ENCODE results near the gene BRPF3. TPM values are rescaled to one million over a fixed set of nuclear protein-coding genes. Genes with fewer than 3 reads are reported as not detected.

The BRPF3 gene
- total and polyA plus RNA-seq, 4 donors: 7.5 to 20.0 (median 13.7) TPM

GRCh38 chr6:36210182-36210581, 13.6 kb downstream of the BRPF3 start (continued):
- TF ChIP-seq REST (IDR thresholded peaks at IDR 0.05) (no peak), FOXA1 (IDR thresholded peaks at IDR 0.05) (no peak), GABPA (IDR thresholded peaks at IDR 0.05 in 1 of 2, conservative IDR thresholded peaks at IDR 0.05 in 1 of 2) (no peak)

- 93% methylated on average over 18 of the region's 18 CpGs for WGBS
- no peak for TF ChIP-seq JUND (IDR thresholded peaks at IDR 0.05)
- no peak for TF ChIP-seq YY1 (IDR thresholded peaks at IDR 0.05)
- no peak for TF ChIP-seq HNF4G (IDR thresholded peaks at IDR 0.05)
- TF ChIP-seq FOXA1 (IDR thresholded peaks at IDR 0.05): no peak
- TF ChIP-seq SP1 (IDR thresholded peaks at IDR 0.05): no peak
- no peak for TF ChIP-seq REST (IDR thresholded peaks at IDR 0.05)
- TF ChIP-seq EGR1 (IDR thresholded peaks at IDR 0.05; ENCODE audit: low read depth in 2 of 2): no peak
- no peak for TF ChIP-seq MAX (IDR thresholded peaks at IDR 0.05)
- no peak for TF ChIP-seq ZBTB33 (IDR thresholded peaks at IDR 0.05)
- no peak for TF ChIP-seq TAF1 (conservative IDR thresholded peaks at IDR 0.05)
- no peak for TF ChIP-seq RAD21 (IDR thresholded peaks at IDR 0.05)
- TF ChIP-seq ATF3 (IDR thresholded peaks at IDR 0.05): no peak
- TF ChIP-seq CTCF (IDR thresholded peaks at IDR 0.05; ENCODE audit: low read depth, low read length, missing input control): no peak
- TF ChIP-seq RXRA (IDR thresholded peaks at IDR 0.05): no peak
- TF ChIP-seq HNF4A (conservative IDR thresholded peaks at IDR 0.05): no peak
- Histone ChIP-seq H3K9me3 (ENCODE audit: control insufficient read depth in 4 of 4, low read length in 3 of 4) (no peaks in the 10 kb centered on the region), H3K9ac (ENCODE audit: low read depth in 1 of 2, low read length in 2 of 2) (no peak overlapping the region), H3K36me3 (ENCODE audit: control insufficient read depth in 4 of 4, insufficient read depth in 3 of 4, low read depth in 1 of 4, low read length in 3 of 4) (peaks cover 27 to 87% (median 74%) of the 10 kb centered on the region in 4 donors), H3K27ac (ENCODE audit: low read depth in 1 of 2, low read length in 2 of 2) (no peak overlapping the region), H3K27me3 (ENCODE audit: control insufficient read depth in 4 of 4, insufficient read depth in 4 of 4, low read length in 3 of 4) (no peaks in the 10 kb centered on the region), H3K4me3 (ENCODE audit: low read depth in 1 of 3, low read length in 3 of 3) (no peak overlapping the region), H3K4me1 (ENCODE audit: control insufficient read depth in 4 of 4, insufficient read depth in 4 of 4, low read length in 3 of 4) (no peaks in the 10 kb centered on the region)
- no peak for DNase-seq (ENCODE audit: low spot score)
Observed at GRCh38 chr6:36210886-36211595, 14.5 kb downstream of the BRPF3 start.
